GM12892 (cell line): Measurements from ENCODE around the gene COLQ.

ENCODE experiments used
- POLR2A ChIP-seq: IDR thresholded peaks from 2 replicates; pipeline ENCODE4 v1.6.1; 2011; ENCODE audit warnings: low read depth, low read length, control low read depth
- TAF1 ChIP-seq: IDR thresholded peaks from 2 replicates; pipeline ENCODE4 v1.6.1; 2011; ENCODE audit warnings: low read depth, mild to moderate bottlenecking, control low read depth, low read length, borderline replicate concordance

GRCh38 chr3:15428539-15428938, 93.0 kb downstream of the COLQ start:
- no peak for TF ChIP-seq POLR2A
- TF ChIP-seq TAF1 = no peak
